ENCODE results near the gene CDC42SE2. TPM values are rescaled to one million over a fixed set of nuclear protein-coding genes. Genes with fewer than 3 reads are reported as not detected.

The CDC42SE2 gene
- total RNA-seq = 29.3 and 32.0 TPM in 2 replicates
- long read RNA-seq, partial matches to known transcripts = 4 of 51 reads
- long read RNA-seq, other reads (novel, unspliced or antisense) = 44 of 51 reads

GRCh38 chr5:131263648-131264450, at the start of gene CDC42SE2:
TSS of gene CDC42SE2 (plus strand) at chr5:131264053. CDS start at chr5:131359494, 95,441 bp downstream.
- H3K4me3 Mint-ChIP-seq (ENCODE audit: low read depth) = peak within 1 kb of the TSS; percentile 95
- peak within 1 kb of the TSS; percentile 99 for H3K27ac Mint-ChIP-seq
- peak; percentile 80 for DNase-seq (ENCODE audit: low spot score, unreplicated experiment)
- no peak for TF ChIP-seq CTCF (IDR thresholded peaks at IDR 0.05; ENCODE audit: unreplicated experiment)
- H3K9me3 Mint-ChIP-seq (ENCODE audit: low read depth) = no peaks in the 10 kb centered on the region
- peaks cover 2% of the 10 kb centered on the region for H3K36me3 Mint-ChIP-seq (ENCODE audit: insufficient read depth)
- H3K4me1 Mint-ChIP-seq (ENCODE audit: low read depth) = peaks cover 13% of the 10 kb centered on the region
- H3K27me3 Mint-ChIP-seq = no peaks in the 10 kb centered on the region

GRCh38 chr5:131214609-131215227, 49.1 kb upstream of the CDC42SE2 start:
- H3K9me3 Mint-ChIP-seq (ENCODE audit: low read depth) = no peaks in the 10 kb centered on the region
- DNase-seq (ENCODE audit: low spot score, unreplicated experiment) = no peak
- no peaks in the 10 kb centered on the region for H3K36me3 Mint-ChIP-seq (ENCODE audit: insufficient read depth)
- H3K4me3 Mint-ChIP-seq (ENCODE audit: low read depth) = no peak overlapping the region
- no peak for TF ChIP-seq CTCF (IDR thresholded peaks at IDR 0.05; ENCODE audit: unreplicated experiment)
- no peaks in the 10 kb centered on the region for H3K27me3 Mint-ChIP-seq
- no peak overlapping the region for H3K27ac Mint-ChIP-seq
- peaks cover 2% of the 10 kb centered on the region for H3K4me1 Mint-ChIP-seq (ENCODE audit: low read depth)

- Mint-ChIP-seq H3K4me1 (ENCODE audit: low read depth) (no peaks in the 10 kb centered on the region), H3K27me3 (no peaks in the 10 kb centered on the region), H3K27ac (no peak overlapping the region), H3K36me3 (ENCODE audit: insufficient read depth) (no peaks in the 10 kb centered on the region), H3K9me3 (ENCODE audit: low read depth) (no peaks in the 10 kb centered on the region), H3K4me3 (ENCODE audit: low read depth) (no peak overlapping the region)
- no peak for DNase-seq (ENCODE audit: low spot score, unreplicated experiment)
- TF ChIP-seq CTCF (IDR thresholded peaks at IDR 0.05; ENCODE audit: unreplicated experiment) = no peak
These were observed 46.1 kb upstream of the CDC42SE2 start for GRCh38 chr5:131217791-131218190.

GRCh38 chr5:131218392-131218791, 45.5 kb upstream of the CDC42SE2 start:
- Mint-ChIP-seq H3K36me3 (ENCODE audit: insufficient read depth) (no peaks in the 10 kb centered on the region), H3K4me1 (ENCODE audit: low read depth) (no peaks in the 10 kb centered on the region), H3K27me3 (no peaks in the 10 kb centered on the region), H3K9me3 (ENCODE audit: low read depth) (no peaks in the 10 kb centered on the region), H3K4me3 (ENCODE audit: low read depth) (no peak overlapping the region), H3K27ac (no peak overlapping the region)
- no peak for TF ChIP-seq CTCF (IDR thresholded peaks at IDR 0.05; ENCODE audit: unreplicated experiment)
- no peak for DNase-seq (ENCODE audit: low spot score, unreplicated experiment)

GRCh38 chr5:131220566-131220965, 43.3 kb upstream of the CDC42SE2 start:
- Mint-ChIP-seq H3K36me3 (ENCODE audit: insufficient read depth) (no peaks in the 10 kb centered on the region), H3K4me3 (ENCODE audit: low read depth) (no peak overlapping the region), H3K9me3 (ENCODE audit: low read depth) (no peaks in the 10 kb centered on the region), H3K4me1 (ENCODE audit: low read depth) (no peaks in the 10 kb centered on the region), H3K27ac (no peak overlapping the region), H3K27me3 (no peaks in the 10 kb centered on the region)
- no peak for DNase-seq (ENCODE audit: low spot score, unreplicated experiment)
- TF ChIP-seq CTCF (IDR thresholded peaks at IDR 0.05; ENCODE audit: unreplicated experiment) = no peak
